ENCODE data around the gene TEX22.

TEX22 gene

GRCh38 chr14:105355850-105356604, 42.3 kb upstream of the TEX22 start:
- Histone ChIP-seq H3K9me2 (ENCODE audit: low read depth, low read length) (no peaks in the 10 kb centered on the region), H3K36me3 (ENCODE audit: insufficient read depth, low read length) (no peaks in the 10 kb centered on the region), H3F3A (ENCODE audit: insufficient read depth, low read length) (no peaks in the 10 kb centered on the region), H3K9ac (ENCODE audit: low read length) (no peak overlapping the region), H3K9me3 (ENCODE audit: low read length) (no peaks in the 10 kb centered on the region), H3K79me2 (ENCODE audit: insufficient read depth, low read length) (no peaks in the 10 kb centered on the region), H2AFZ (ENCODE audit: low read length) (no peak overlapping the region), H3K27me3 (ENCODE audit: insufficient read depth, low read length) (no peaks in the 10 kb centered on the region; the same call in 1 of the 2 replicates), H3K4me1 (ENCODE audit: insufficient read depth, low read length, severe bottlenecking) (no peaks in the 10 kb centered on the region), H3K4me3 (ENCODE audit: low read depth, low read length, poor library complexity, severe bottlenecking) (no peak overlapping the region), H3K27ac (ENCODE audit: low read depth, low read length, poor library complexity, severe bottlenecking) (no peak overlapping the region), H4K20me1 (ENCODE audit: insufficient read depth, low read length) (0 out of 2 replicates have a peak, but pooled peaks cover 2% of the 10 kb centered on the region), H3K4me2 (ENCODE audit: low read length) (no peak overlapping the region)
- no peak for TF ChIP-seq EZH2 (IDR thresholded peaks at IDR 0.05; ENCODE audit: borderline replicate concordance, low read length)
- no peak for TF ChIP-seq CTCF (IDR thresholded peaks at IDR 0.05; ENCODE audit: low read length)

DNA sequence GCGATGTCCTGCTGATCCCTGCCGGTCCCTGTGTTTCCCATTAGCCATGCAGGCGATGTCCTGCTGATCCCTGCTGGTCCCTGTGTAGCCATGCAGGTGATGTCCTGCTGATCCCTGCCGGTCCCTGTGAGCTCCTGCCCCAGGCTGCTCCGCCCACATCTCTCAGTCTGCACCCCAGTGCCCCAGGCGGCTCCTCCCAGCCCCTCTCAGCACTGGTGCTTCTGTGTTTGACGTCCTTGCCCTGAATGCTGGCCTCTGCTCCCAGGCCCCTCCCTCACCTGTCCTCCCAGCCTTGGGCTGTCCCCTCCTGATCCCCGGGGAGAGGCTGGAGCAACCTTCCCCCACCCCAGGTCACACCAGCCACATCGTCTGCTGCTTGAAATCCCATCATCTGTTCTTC, 41.4 kb upstream of the TEX22 start:
- no peak overlapping the region for H2AFZ ChIP-seq (ENCODE audit: low read length)
- no peak overlapping the region for H3K4me2 ChIP-seq (ENCODE audit: low read length)
- TF ChIP-seq EZH2 (IDR thresholded peaks at IDR 0.05; ENCODE audit: borderline replicate concordance, low read length) (no peak), CTCF (IDR thresholded peaks at IDR 0.05; ENCODE audit: low read length) (no peak)
- H3K9me2 ChIP-seq (ENCODE audit: low read depth, low read length), result no peaks in the 10 kb centered on the region
- no peaks in the 10 kb centered on the region for H3K4me1 ChIP-seq (ENCODE audit: insufficient read depth, low read length, severe bottlenecking)
- H3K27ac ChIP-seq (ENCODE audit: low read depth, low read length, poor library complexity, severe bottlenecking), result no peak overlapping the region
- H3K4me3 ChIP-seq (ENCODE audit: low read depth, low read length, poor library complexity, severe bottlenecking), result no peak overlapping the region
- no peaks in the 10 kb centered on the region for H3K79me2 ChIP-seq (ENCODE audit: insufficient read depth, low read length)
- H3K9ac ChIP-seq (ENCODE audit: low read length), result no peak overlapping the region
- 0 out of 2 replicates have a peak, but pooled peaks cover 2% of the 10 kb centered on the region for H4K20me1 ChIP-seq (ENCODE audit: insufficient read depth, low read length)
- H3K36me3 ChIP-seq (ENCODE audit: insufficient read depth, low read length), result no peaks in the 10 kb centered on the region
- H3K27me3 ChIP-seq (ENCODE audit: insufficient read depth, low read length), result no peaks in the 10 kb centered on the region; the same call in 1 of the 2 replicates
- no peaks in the 10 kb centered on the region for H3F3A ChIP-seq (ENCODE audit: insufficient read depth, low read length)
- H3K9me3 ChIP-seq (ENCODE audit: low read length), result no peaks in the 10 kb centered on the region

- Histone ChIP-seq H3K9me3 (ENCODE audit: low read length) (no peaks in the 10 kb centered on the region), H3K36me3 (ENCODE audit: insufficient read depth, low read length) (no peaks in the 10 kb centered on the region), H3K4me1 (ENCODE audit: insufficient read depth, low read length, severe bottlenecking) (no peaks in the 10 kb centered on the region), H3K79me2 (ENCODE audit: insufficient read depth, low read length) (no peaks in the 10 kb centered on the region), H3K9me2 (ENCODE audit: low read depth, low read length) (no peaks in the 10 kb centered on the region), H3K4me2 (ENCODE audit: low read length) (no peak overlapping the region), H4K20me1 (ENCODE audit: insufficient read depth, low read length) (0 out of 2 replicates have a peak, but pooled peaks cover 2% of the 10 kb centered on the region), H2AFZ (ENCODE audit: low read length) (no peak overlapping the region), H3K4me3 (ENCODE audit: low read depth, low read length, poor library complexity, severe bottlenecking) (no peak overlapping the region), H3K27ac (ENCODE audit: low read depth, low read length, poor library complexity, severe bottlenecking) (no peak overlapping the region), H3K27me3 (ENCODE audit: insufficient read depth, low read length) (no peaks in the 10 kb centered on the region; the same call in 1 of the 2 replicates), H3K9ac (ENCODE audit: low read length) (no peak overlapping the region), H3F3A (ENCODE audit: insufficient read depth, low read length) (no peaks in the 10 kb centered on the region)
- no peak for TF ChIP-seq CTCF (IDR thresholded peaks at IDR 0.05; ENCODE audit: low read length)
- no peak for TF ChIP-seq EZH2 (IDR thresholded peaks at IDR 0.05; ENCODE audit: borderline replicate concordance, low read length)
Measured at GRCh38 chr14:105357626-105358025, 40.7 kb upstream of the TEX22 start.
